Measurements from ENCODE around the gene RBMS1.

DNA sequence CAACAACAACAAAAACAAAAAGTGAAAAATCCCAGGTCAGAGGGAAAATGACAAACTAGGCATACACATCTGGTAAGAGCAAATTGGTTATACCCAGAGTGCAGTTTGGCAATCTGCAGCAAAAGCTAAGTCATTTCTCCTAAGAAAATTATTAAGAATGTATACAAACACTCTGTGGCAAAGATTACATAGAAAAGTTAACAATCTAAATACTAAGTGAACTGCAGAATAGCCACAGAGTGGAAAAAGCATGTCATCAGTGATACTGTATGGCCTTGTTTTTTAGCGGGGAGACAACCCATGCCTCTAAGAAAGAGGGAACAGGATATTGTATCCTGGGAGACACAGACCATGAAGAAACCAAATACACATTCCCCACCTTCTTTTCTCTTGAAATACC, 157.5 kb downstream of the RBMS1 start:
- no peak for TF ChIP-seq CTCF (conservative IDR thresholded peaks at IDR 0.05 in 1 of 2, IDR thresholded peaks at IDR 0.05 in 1 of 2; ENCODE audit: extremely low read depth in 1 of 2, insufficient read depth in 1 of 2, low read depth in 1 of 2, low read length in 2 of 2)
- TF ChIP-seq EZH2 (IDR thresholded peaks at IDR 0.05; ENCODE audit: borderline replicate concordance, low read length): no peak
